Mesendoderm (in vitro differentiated cells): ENCODE results near the gene NSD2. TPM values are rescaled to one million over a fixed set of nuclear protein-coding genes. Genes with fewer than 3 reads are reported as not detected.
A peak's percentile ranks its signal among the peaks of the same experiment; 100 is the strongest.

ENCODE experiments used
- DNase-seq: peaks from one replicate; pipeline ENCODE4 v3.0.0; 2013
- H2AK5ac ChIP-seq: 2 replicates; pipeline ENCODE4 v1.6.1; 2013; ENCODE audit warnings: low read length, inconsistent platforms
- H2BK120ac ChIP-seq: 2 replicates; pipeline ENCODE4 v1.6.1; 2013; ENCODE audit warnings: low read depth, mild to moderate bottlenecking, low read length, moderate library complexity, mixed read lengths
- H2BK15ac ChIP-seq: replicated peaks from 2 replicates; pipeline ENCODE4 v1.6.1; 2013; ENCODE audit warnings: low read depth, mild to moderate bottlenecking, moderate library complexity
- H2BK5ac ChIP-seq: 2 replicates; pipeline ENCODE4 v1.6.1; 2013; ENCODE audit warnings: low read length, inconsistent platforms
- H3K18ac ChIP-seq: 2 replicates; pipeline ENCODE4 v1.6.1; 2013; ENCODE audit warnings: mild to moderate bottlenecking, low read length, mixed read lengths
- H3K23ac ChIP-seq: one replicate; pipeline ENCODE4 v1.6.1; 2013; ENCODE audit warnings: low read length
- H3K27ac ChIP-seq: 2 replicates; pipeline ENCODE4 v1.5.1; 2013; ENCODE audit warnings: low read depth, mild to moderate bottlenecking, inconsistent platforms, low read length, moderate library complexity
- H3K27me3 ChIP-seq: 2 replicates; pipeline ENCODE4 v1.6.1; 2013; ENCODE audit warnings: low read length, control low read depth, mild to moderate bottlenecking, inconsistent platforms; ENCODE audit not compliant: insufficient read depth, poor library complexity
- H3K36me3 ChIP-seq: 2 replicates; pipeline ENCODE4 v1.6.1; 2013; ENCODE audit warnings: low read length, inconsistent platforms; ENCODE audit not compliant: control insufficient read depth, insufficient read depth
- H3K4ac ChIP-seq: one replicate; pipeline ENCODE4 v1.6.1; 2013; ENCODE audit warnings: low read depth, mild to moderate bottlenecking, low read length, moderate library complexity
- H3K4me1 ChIP-seq: 2 replicates; pipeline ENCODE4 v1.6.1; 2013; ENCODE audit warnings: low read depth, low read length, inconsistent platforms; ENCODE audit not compliant: control insufficient read depth
- H3K4me2 ChIP-seq: 2 replicates; pipeline ENCODE4 v1.6.1; 2013; ENCODE audit warnings: low read length
- H3K4me3 ChIP-seq: 2 replicates; pipeline ENCODE4 v1.5.1; 2013; ENCODE audit warnings: mild to moderate bottlenecking, low read length
- H3K56ac ChIP-seq: one replicate; pipeline ENCODE4 v1.6.1; 2013; ENCODE audit warnings: low read length
- H3K79me1 ChIP-seq: 2 replicates; pipeline ENCODE4 v1.6.1; 2013; ENCODE audit warnings: low read length, inconsistent platforms
- H3K79me2 ChIP-seq: 2 replicates; pipeline ENCODE4 v1.6.1; 2013; ENCODE audit warnings: mild to moderate bottlenecking, low read length; ENCODE audit not compliant: control insufficient read depth, insufficient read depth
- H3K9ac ChIP-seq: 2 replicates; pipeline ENCODE4 v1.6.1; 2013; ENCODE audit warnings: low read length, inconsistent platforms
- H4K5ac ChIP-seq: one replicate; pipeline ENCODE4 v1.6.1; 2013; ENCODE audit warnings: low read length
- H4K8ac ChIP-seq: one replicate; pipeline ENCODE4 v1.6.1; 2013; ENCODE audit warnings: low read depth, mild to moderate bottlenecking, control low read depth, low read length, moderate library complexity
- WGBS: extraction: QIAGEN DNeasy Blood & Tissue Kit; methylation state at CpG from one replicate; pipeline ENCODE4 v1.1.7; 2013; ENCODE audit warnings: low lambda C conversion rate, missing lambda C conversion rate; ENCODE audit not compliant: insufficient coverage; ENCODE audit errors: extremely low coverage; 5-methylcytosine and 5-hydroxymethylcytosine counted together
- polyA plus RNA-seq, 2 experiments: library from polyadenylated mRNA; stranded (reverse); fragments of 200-250 nt; gene quantifications; one replicate each; pipeline ENCODE4 v1.2.3, GENCODE V29; 2013

Gene NSD2
- polyA plus RNA-seq (2013, experiment 1 of 2): 41.7 TPM
- polyA plus RNA-seq (2013, experiment 2 of 2): 43.9 TPM

DNA sequence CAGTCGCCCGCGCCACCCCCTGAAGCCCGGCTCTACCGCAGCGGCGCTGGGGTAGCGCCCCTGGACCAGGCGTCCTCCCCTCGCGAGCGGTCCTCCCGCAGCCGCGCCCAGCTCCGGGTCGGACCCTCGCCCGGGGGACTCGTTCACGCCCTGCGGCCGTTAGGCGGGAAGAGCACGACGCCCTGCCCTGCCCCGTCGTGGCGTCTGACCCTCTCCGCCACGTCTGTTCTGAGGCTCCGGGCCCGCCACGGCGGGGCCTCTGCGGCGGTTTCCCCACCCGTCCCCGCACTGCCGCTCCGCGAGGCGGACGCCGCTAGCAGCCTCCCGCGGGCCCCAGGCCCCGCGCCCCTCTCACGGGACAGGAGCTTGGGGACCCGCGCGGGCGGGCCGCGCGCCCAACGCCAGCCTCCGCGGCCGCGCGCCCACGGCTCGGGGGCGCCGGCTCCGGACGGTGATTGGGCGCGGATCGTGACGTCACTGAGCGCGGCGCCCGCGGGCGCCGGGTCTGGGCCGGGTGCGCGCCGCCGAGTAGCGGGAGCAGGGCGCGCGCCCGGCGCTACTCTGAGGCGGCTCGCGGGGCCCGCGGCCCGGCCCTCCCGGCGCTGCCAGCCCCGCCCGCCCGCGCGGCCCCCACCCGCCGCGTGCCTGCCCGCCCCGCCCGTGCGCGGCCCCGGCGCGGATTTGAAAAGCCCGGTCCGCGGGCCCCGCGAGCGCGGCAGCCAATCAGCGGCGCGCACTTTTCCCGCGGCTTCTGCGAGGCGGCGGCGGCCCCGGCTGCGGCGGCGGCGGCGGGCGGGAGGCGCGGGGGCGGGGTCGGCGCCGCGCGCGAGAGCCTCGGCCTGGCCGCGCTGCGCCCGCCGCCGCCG lies at the start of gene NSD2:
Gene NSD2 (plus strand): TSS at position 816 of the 866 bp plus-strand sequence. CDS start 29,262 bp downstream, outside the sequence.
- peak within 1 kb of the TSS; percentile 98 for H3K27ac ChIP-seq
- H3K4me1 ChIP-seq: peaks cover 3% of the 10 kb centered on the region
- H3K4me2 ChIP-seq: peak within 1 kb of the TSS; percentile 91
- peak within 1 kb of the TSS; percentile 17 for H2BK5ac ChIP-seq
- peak within 1 kb of the TSS; percentile 99 for H2BK120ac ChIP-seq
- H3K79me2 ChIP-seq: peaks cover 34% of the 10 kb centered on the region
- peak within 1 kb of the TSS; percentile 100 for H3K4ac ChIP-seq
- H2AK5ac ChIP-seq: no peak within 1 kb of the TSS
- H3K4me3 ChIP-seq: peak within 1 kb of the TSS; percentile 84
- H3K27me3 ChIP-seq: peaks cover 11% of the 10 kb centered on the region
- peaks cover 10% of the 10 kb centered on the region for H3K79me1 ChIP-seq
- no peaks in the 10 kb centered on the region for H3K36me3 ChIP-seq
- peak within 1 kb of the TSS; percentile 99 for H4K8ac ChIP-seq
- DNase-seq: peak; percentile 91
- peak within 1 kb of the TSS; percentile 89 for H3K23ac ChIP-seq
- no CpG with 5 or more reads among the region's 155 CpGs for WGBS
- H4K5ac ChIP-seq: no peak within 1 kb of the TSS
- H3K9ac ChIP-seq: peak within 1 kb of the TSS; percentile 96
- H3K18ac ChIP-seq: peak within 1 kb of the TSS; percentile 100
- H3K56ac ChIP-seq: peak within 1 kb of the TSS; percentile 99
- H2BK15ac ChIP-seq: no peak within 1 kb of the TSS

DNA sequence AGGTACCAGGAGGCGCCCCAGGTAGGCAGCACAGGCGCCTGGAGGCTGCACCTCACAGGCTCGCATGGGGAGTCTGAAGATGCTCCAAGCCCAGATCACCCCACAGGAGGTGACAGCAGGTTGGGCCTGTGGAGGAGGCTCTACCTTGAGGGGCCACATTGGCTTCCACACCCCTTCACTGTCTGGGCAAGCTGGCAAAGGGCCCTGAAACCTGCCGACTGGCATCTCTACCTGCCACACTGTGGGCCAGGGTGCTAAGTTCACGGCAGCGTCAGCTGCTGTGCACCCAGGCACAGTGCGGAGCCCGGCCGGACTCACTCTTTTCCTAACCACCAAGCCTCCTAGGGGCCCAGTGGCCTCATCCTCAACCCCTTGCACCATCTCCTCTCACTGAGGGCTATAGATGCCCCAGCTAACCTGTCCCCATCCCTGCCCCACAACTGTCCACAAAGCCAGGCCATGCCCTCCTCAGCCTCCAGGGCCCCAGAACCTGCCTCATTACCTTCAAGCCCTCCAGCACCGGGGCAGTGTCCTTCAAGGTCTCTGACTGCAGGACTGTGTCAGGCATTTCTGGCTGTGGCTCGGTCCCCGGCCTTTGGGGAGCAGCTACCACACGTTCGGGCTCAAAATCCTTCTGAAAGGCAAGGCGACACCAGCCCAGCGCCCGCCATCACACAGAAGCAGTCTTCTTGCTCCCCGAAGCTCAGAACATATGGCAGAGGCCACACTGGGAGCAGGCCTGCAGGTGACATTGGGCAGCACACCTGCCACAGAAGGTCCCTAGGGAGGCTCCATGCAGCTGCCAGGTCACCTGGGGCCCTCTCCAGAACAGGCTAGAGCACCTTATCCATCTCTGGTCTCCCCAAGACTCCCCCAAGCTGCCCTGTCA lies 49.3 kb upstream of the NSD2 start:
- no peak overlapping the region for H2BK5ac ChIP-seq
- H2BK15ac ChIP-seq: no peak overlapping the region
- DNase-seq: no peak
- no peak overlapping the region for H3K9ac ChIP-seq
- H3K4ac ChIP-seq: no peak overlapping the region
- no peaks in the 10 kb centered on the region for H3K27me3 ChIP-seq
- H3K4me1 ChIP-seq: no peaks in the 10 kb centered on the region
- no peak overlapping the region for H3K27ac ChIP-seq
- H3K4me2 ChIP-seq: no peak overlapping the region
- H3K79me1 ChIP-seq: no peaks in the 10 kb centered on the region
- no peak overlapping the region for H2BK120ac ChIP-seq
- H3K23ac ChIP-seq: no peak overlapping the region
- no peak overlapping the region for H3K4me3 ChIP-seq
- H3K56ac ChIP-seq: no peak overlapping the region
- WGBS: no CpG with 5 or more reads among the region's 18 CpGs
- no peak overlapping the region for H4K5ac ChIP-seq
- H4K8ac ChIP-seq: no peak overlapping the region
- H3K79me2 ChIP-seq: no peaks in the 10 kb centered on the region
- no peak overlapping the region for H2AK5ac ChIP-seq
- no peak overlapping the region for H3K18ac ChIP-seq
- H3K36me3 ChIP-seq: peaks cover 10% of the 10 kb centered on the region

DNA sequence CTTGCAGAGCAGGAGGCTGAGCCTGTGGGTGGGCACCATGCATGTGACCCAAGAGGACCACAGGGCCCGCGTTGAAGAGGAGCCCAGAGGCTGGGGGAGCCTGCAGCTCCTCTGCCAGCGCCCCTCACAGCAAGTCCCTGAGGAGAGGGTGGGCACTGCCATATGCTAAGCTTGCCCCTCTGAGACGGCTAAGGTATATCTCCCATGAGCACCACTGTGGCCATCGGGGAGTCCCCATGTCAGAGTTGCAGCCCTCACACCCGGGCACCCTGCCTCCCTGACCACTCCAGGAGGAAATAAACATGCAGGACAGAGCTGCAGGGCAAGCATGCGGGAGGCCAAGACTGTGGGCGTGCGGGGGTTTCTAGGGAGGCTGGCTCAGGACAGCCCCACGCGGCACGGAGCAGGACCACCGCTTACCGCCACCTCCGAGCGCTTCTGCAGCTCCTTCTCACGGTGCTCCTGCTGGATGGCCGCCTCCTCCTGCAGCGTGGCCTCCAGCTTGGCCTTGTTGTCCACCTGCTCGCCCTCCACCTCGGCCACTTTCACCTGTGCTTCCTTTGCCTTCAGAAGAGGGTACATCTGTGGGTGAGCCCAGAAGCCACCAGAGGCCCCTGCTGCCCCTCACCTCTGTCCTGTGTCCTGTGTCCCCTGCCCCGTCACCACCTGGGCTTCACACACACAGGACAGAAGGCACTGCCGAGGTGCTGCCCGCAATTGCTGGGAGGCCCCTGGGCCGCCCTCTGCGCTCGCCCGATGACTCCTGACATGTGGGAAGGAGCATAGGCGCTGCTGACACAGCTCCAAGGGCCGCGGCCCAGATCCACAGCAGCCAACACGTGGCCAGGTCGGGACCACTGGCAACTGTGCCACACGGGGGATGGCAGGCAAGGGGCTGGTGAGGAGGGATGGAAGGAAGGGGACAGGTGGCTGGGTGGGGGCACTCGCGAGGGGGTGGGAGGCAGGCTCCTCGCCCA lies 48.3 kb upstream of the NSD2 start:
- H3K4me2 ChIP-seq: no peak overlapping the region

DNA sequence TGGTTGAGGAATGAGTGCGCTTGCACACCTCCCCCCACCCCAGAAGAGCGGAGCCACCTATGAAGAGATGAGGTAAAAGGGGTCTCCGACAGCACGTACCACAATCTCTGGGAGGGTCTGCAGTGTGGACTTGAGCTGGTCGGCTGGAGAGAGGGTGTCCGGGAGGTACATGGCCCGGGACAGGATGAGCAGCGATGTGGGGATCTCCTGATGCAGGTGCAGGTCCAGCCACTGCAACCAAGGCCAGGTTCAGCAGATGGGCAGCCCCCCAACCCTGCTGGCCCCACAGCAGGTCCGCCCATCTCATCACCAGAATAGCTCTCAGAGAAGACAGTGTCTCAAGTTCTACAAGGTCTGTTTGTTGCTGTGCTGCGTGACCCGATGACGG lies 47.7 kb upstream of the NSD2 start:
- H2BK15ac ChIP-seq: no peak overlapping the region
- H4K8ac ChIP-seq: no peak overlapping the region
- no peak overlapping the region for H2BK5ac ChIP-seq
- H3K9ac ChIP-seq: no peak overlapping the region
- no peak overlapping the region for H3K23ac ChIP-seq
- no peak overlapping the region for H2BK120ac ChIP-seq
- H3K4ac ChIP-seq: no peak overlapping the region
- peaks cover 10% of the 10 kb centered on the region for H3K36me3 ChIP-seq
- H3K27ac ChIP-seq: no peak overlapping the region
- no CpG with 5 or more reads among the region's 12 CpGs for WGBS
- no peaks in the 10 kb centered on the region for H3K27me3 ChIP-seq
- H3K56ac ChIP-seq: no peak overlapping the region
- H3K79me2 ChIP-seq: no peaks in the 10 kb centered on the region
- H3K79me1 ChIP-seq: no peaks in the 10 kb centered on the region
- H3K4me2 ChIP-seq: no peak overlapping the region
- no peak overlapping the region for H2AK5ac ChIP-seq
- no peaks in the 10 kb centered on the region for H3K4me1 ChIP-seq
- no peak overlapping the region for H4K5ac ChIP-seq
- H3K18ac ChIP-seq: no peak overlapping the region
- no peak overlapping the region for H3K4me3 ChIP-seq
- no peak for DNase-seq

More for the DNA sequence above, 48.3 kb upstream of the NSD2 start:
- no peak overlapping the region for H2BK120ac ChIP-seq
- H3K23ac ChIP-seq: no peak overlapping the region
- H3K27me3 ChIP-seq: no peaks in the 10 kb centered on the region
- no peak overlapping the region for H3K56ac ChIP-seq
- no peak overlapping the region for H3K9ac ChIP-seq
- no peak overlapping the region for H3K4ac ChIP-seq
- H3K18ac ChIP-seq: no peak overlapping the region
- no CpG with 5 or more reads among the region's 37 CpGs for WGBS
- no peak overlapping the region for H2BK5ac ChIP-seq
- no peak overlapping the region for H3K27ac ChIP-seq
- no peaks in the 10 kb centered on the region for H3K79me1 ChIP-seq
- H3K4me1 ChIP-seq: no peaks in the 10 kb centered on the region
- no peak for DNase-seq
- H2AK5ac ChIP-seq: no peak overlapping the region
- no peak overlapping the region for H4K5ac ChIP-seq
- H3K36me3 ChIP-seq: peaks cover 10% of the 10 kb centered on the region
- no peaks in the 10 kb centered on the region for H3K79me2 ChIP-seq
- H3K4me3 ChIP-seq: no peak overlapping the region
- no peak overlapping the region for H2BK15ac ChIP-seq
- no peak overlapping the region for H4K8ac ChIP-seq

DNA sequence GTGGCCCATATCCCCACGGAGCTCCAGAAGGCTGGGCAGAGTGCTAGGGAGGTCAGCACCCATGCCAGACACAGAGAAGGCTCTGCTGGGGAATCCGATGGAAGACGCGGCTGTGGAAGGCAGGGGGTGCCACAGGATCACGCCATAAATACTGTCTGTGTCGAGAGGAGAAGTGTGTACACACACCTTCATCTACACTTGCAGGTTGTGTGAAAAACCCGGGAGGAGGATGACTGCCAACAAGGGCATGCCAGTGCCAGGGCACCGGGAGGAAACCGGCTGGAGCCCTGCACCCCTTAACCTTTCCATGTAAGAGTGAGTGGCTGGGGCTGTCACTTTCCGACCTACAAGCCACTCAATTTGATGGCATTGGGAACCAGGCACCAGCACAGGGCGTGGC lies 46.4 kb upstream of the NSD2 start:
- Histone ChIP-seq H2BK15ac (no peak overlapping the region), H3K27ac (no peak overlapping the region), H3K56ac (no peak overlapping the region), H3K9ac (no peak overlapping the region), H2AK5ac (no peak overlapping the region), H3K27me3 (no peaks in the 10 kb centered on the region), H3K4me1 (no peaks in the 10 kb centered on the region), H3K18ac (no peak overlapping the region), H3K4me2 (no peak overlapping the region), H2BK120ac (no peak overlapping the region), H2BK5ac (no peak overlapping the region), H3K4me3 (no peak overlapping the region), H3K23ac (no peak overlapping the region), H3K79me1 (no peaks in the 10 kb centered on the region), H3K36me3 (peaks cover 6% of the 10 kb centered on the region), H4K5ac (no peak overlapping the region), H3K4ac (no peak overlapping the region), H3K79me2 (no peaks in the 10 kb centered on the region), H4K8ac (no peak overlapping the region)
- no CpG with 5 or more reads among the region's 11 CpGs for WGBS
- DNase-seq: no peak
